ENCODE measurements around the gene KLHDC3. TPM values are rescaled to one million over a fixed set of nuclear protein-coding genes. Genes with fewer than 3 reads are reported as not detected.

Gene KLHDC3
- total and polyA plus RNA-seq, 10 of the 15 experiments (the other 5 are each of a cell fraction or from before 2014, with no cell fraction given), result 2.4 to 102 (median 55.4) TPM

DNA sequence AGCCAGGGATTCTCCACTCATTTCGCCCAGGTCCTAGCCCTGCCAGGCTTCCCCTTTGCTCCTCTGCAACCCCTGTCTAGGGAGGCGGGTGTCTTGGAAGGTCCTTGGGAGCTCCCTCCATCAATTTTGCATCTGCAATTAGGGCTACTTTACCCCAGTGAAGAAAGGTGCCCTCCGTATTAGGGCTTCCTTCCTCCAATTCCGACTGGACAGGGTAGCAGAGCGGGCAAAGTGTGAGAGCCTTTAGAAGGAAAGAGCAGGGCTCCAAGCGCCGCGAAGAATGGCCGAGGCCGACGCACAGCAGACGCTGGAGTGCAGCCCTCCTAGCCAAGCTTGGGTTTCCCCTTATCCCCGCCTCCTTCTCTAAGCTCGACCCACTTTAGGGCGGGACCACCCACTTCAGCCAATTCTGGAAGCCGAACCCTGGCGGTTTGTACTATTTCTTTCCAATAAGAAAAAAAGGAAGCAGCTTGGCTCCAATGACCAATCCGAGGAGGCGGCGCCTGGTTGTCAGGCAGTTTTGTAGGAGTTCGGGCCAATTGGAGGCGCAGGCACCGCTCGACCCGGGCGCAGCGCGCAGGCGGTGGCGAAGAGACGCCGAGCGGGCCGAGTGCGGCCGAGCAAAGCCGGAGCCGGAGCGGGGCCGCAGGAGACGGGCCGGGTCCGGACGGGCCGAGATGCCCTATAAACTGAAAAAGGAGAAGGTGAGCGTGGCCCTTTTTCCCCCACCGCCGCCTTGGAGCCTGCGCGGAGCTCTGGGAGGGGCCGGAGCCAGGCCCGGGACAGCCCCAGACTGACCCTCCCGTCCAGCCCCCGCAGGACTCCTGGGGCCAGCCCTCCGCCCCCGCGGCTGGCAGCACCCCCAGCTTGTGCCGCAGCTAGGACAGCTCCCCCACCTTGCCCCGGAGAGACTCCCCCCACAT, 29.8 kb upstream of the KLHDC3 start, which contains the start of gene PPP2R5D (continued):
- TF ChIP-seq, protein P1, sequence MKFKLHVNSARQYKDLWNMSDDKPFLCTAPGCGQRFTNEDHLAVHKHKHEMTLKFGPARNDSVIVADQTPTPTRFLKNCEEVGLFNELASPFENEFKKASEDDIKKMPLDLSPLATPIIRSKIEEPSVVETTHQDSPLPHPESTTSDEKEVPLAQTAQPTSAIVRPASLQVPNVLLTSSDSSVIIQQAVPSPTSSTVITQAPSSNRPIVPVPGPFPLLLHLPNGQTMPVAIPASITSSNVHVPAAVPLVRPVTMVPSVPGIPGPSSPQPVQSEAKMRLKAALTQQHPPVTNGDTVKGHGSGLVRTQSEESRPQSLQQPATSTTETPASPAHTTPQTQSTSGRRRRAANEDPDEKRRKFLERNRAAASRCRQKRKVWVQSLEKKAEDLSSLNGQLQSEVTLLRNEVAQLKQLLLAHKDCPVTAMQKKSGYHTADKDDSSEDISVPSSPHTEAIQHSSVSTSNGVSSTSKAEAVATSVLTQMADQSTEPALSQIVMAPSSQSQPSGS (IDR thresholded peaks at IDR 0.05; ENCODE audit: low read length), result no peak
- no peak for TF ChIP-seq ZNF274 (IDR thresholded peaks at IDR 0.05; ENCODE audit: insufficient read depth, insufficient read length)
- TF ChIP-seq MTA2 (IDR thresholded peaks at IDR 0.05; ENCODE audit: low read depth), result no peak
- peak; percentile 72 for TF ChIP-seq CREB1 (IDR thresholded peaks at IDR 0.05; ENCODE audit: low read depth)
- TF ChIP-seq SMAD1 (IDR thresholded peaks at IDR 0.05; ENCODE audit: low read depth, partially characterized antibody), result peak; percentile 65
- no peak for TF ChIP-seq TBL1XR1 (IDR thresholded peaks at IDR 0.05; ENCODE audit: low read depth, low read length)
- TF ChIP-seq, protein P2, sequence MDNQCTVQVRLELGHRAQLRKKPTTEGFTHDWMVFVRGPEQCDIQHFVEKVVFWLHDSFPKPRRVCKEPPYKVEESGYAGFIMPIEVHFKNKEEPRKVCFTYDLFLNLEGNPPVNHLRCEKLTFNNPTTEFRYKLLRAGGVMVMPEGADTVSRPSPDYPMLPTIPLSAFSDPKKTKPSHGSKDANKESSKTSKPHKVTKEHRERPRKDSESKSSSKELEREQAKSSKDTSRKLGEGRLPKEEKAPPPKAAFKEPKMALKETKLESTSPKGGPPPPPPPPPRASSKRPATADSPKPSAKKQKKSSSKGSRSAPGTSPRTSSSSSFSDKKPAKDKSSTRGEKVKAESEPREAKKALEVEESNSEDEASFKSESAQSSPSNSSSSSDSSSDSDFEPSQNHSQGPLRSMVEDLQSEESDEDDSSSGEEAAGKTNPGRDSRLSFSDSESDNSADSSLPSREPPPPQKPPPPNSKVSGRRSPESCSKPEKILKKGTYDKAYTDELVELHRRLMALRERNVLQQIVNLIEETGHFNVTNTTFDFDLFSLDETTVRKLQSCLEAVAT (IDR thresholded peaks at IDR 0.05), result peak; percentile 79
- TF ChIP-seq, protein P3, sequence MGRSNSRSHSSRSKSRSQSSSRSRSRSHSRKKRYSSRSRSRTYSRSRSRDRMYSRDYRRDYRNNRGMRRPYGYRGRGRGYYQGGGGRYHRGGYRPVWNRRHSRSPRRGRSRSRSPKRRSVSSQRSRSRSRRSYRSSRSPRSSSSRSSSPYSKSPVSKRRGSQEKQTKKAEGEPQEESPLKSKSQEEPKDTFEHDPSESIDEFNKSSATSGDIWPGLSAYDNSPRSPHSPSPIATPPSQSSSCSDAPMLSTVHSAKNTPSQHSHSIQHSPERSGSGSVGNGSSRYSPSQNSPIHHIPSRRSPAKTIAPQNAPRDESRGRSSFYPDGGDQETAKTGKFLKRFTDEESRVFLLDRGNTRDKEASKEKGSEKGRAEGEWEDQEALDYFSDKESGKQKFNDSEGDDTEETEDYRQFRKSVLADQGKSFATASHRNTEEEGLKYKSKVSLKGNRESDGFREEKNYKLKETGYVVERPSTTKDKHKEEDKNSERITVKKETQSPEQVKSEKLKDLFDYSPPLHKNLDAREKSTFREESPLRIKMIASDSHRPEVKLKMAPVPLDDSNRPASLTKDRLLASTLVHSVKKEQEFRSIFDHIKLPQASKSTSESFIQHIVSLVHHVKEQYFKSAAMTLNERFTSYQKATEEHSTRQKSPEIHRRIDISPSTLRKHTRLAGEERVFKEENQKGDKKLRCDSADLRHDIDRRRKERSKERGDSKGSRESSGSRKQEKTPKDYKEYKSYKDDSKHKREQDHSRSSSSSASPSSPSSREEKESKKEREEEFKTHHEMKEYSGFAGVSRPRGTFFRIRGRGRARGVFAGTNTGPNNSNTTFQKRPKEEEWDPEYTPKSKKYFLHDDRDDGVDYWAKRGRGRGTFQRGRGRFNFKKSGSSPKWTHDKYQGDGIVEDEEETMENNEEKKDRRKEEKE (IDR thresholded peaks at IDR 0.05), result no peak
- TF ChIP-seq MYC (IDR thresholded peaks at IDR 0.05; ENCODE audit: insufficient read depth, insufficient read length, insufficient replicate concordance, low read length, severe bottlenecking), result no peak
- TF ChIP-seq, protein P4, sequence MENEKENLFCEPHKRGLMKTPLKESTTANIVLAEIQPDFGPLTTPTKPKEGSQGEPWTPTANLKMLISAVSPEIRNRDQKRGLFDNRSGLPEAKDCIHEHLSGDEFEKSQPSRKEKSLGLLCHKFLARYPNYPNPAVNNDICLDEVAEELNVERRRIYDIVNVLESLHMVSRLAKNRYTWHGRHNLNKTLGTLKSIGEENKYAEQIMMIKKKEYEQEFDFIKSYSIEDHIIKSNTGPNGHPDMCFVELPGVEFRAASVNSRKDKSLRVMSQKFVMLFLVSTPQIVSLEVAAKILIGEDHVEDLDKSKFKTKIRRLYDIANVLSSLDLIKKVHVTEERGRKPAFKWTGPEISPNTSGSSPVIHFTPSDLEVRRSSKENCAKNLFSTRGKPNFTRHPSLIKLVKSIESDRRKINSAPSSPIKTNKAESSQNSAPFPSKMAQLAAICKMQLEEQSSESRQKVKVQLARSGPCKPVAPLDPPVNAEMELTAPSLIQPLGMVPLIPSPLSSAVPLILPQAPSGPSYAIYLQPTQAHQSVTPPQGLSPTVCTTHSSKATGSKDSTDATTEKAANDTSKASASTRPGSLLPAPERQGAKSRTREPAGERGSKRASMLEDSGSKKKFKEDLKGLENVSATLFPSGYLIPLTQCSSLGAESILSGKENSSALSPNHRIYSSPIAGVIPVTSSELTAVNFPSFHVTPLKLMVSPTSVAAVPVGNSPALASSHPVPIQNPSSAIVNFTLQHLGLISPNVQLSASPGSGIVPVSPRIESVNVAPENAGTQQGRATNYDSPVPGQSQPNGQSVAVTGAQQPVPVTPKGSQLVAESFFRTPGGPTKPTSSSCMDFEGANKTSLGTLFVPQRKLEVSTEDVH (IDR thresholded peaks at IDR 0.05; ENCODE audit: low read depth, partially characterized antibody), result no peak
- TF ChIP-seq JUND (IDR thresholded peaks at IDR 0.05; ENCODE audit: low read depth, low read length), result no peak
- no peak for TF ChIP-seq ATF7 (IDR thresholded peaks at IDR 0.05; ENCODE audit: low read depth)
- TF ChIP-seq POLR2A (IDR thresholded peaks at IDR 0.05; ENCODE audit: low read depth, low read length), result peak; percentile 92
- TF ChIP-seq RUNX3 (IDR thresholded peaks at IDR 0.05; ENCODE audit: low read length), result no peak
- TF ChIP-seq SMAD5 (IDR thresholded peaks at IDR 0.05; ENCODE audit: low read depth), result peak; percentile 64; the same call in 1 of the 2 replicates
- TF ChIP-seq, protein P5, sequence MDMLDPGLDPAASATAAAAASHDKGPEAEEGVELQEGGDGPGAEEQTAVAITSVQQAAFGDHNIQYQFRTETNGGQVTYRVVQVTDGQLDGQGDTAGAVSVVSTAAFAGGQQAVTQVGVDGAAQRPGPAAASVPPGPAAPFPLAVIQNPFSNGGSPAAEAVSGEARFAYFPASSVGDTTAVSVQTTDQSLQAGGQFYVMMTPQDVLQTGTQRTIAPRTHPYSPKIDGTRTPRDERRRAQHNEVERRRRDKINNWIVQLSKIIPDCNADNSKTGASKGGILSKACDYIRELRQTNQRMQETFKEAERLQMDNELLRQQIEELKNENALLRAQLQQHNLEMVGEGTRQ (IDR thresholded peaks at IDR 0.05; ENCODE audit: borderline replicate concordance, low read depth, low read length), result no peak
- TF ChIP-seq POLR2AphosphoS2 (IDR thresholded peaks at IDR 0.05; ENCODE audit: low read depth, low read length), result peak; percentile 91
- no peak; the same call in 1 of the 2 replicates for TF ChIP-seq GATAD2B (conservative IDR thresholded peaks at IDR 0.05; ENCODE audit: low read depth)
- peak; percentile 35 for TF ChIP-seq IKZF1 (conservative IDR thresholded peaks at IDR 0.05)

Data from GM12878 (cell line).